ENCODE data around the gene RPS14. TPM values are rescaled to one million over a fixed set of nuclear protein-coding genes. Genes with fewer than 3 reads are reported as not detected.
A peak's percentile ranks its signal among the peaks of the same experiment; 100 is the strongest.
"Not testable (repeated sequence)": the region's sequence is repeated elsewhere in the genome, so short reads cannot be mapped to it uniquely, and the experiment has no call there.

RPS14 gene
- total and polyA plus RNA-seq, 7 donors = 977 to 3,049 (median 1,443) TPM

DNA sequence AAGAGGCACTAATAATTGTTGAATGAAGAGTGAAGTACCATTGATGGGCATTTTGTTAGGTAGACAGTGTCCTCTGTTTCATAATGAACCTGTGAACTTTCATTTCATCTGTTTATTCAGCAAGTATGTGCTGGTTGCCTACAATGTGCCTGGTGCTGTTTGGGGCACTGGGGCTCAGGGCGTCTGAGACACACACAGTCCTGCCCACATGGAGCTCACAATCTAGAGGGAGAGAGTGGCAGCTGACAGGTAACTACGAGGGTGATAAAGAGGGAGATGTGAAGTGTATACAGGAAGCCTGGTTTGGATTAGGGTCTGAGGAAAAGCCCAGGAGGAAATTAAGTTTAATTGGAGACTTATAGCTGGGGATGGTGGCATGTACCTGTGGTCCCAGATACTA, 29.9 kb upstream of the RPS14 start:
- TF ChIP-seq, protein P1, sequence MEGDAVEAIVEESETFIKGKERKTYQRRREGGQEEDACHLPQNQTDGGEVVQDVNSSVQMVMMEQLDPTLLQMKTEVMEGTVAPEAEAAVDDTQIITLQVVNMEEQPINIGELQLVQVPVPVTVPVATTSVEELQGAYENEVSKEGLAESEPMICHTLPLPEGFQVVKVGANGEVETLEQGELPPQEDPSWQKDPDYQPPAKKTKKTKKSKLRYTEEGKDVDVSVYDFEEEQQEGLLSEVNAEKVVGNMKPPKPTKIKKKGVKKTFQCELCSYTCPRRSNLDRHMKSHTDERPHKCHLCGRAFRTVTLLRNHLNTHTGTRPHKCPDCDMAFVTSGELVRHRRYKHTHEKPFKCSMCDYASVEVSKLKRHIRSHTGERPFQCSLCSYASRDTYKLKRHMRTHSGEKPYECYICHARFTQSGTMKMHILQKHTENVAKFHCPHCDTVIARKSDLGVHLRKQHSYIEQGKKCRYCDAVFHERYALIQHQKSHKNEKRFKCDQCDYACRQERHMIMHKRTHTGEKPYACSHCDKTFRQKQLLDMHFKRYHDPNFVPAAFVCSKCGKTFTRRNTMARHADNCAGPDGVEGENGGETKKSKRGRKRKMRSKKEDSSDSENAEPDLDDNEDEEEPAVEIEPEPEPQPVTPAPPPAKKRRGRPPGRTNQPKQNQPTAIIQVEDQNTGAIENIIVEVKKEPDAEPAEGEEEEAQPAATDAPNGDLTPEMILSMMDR (IDR thresholded peaks at IDR 0.05) = no peak
- ATAC-seq (no peak), DNase-seq (no peak)
- no peaks in the 10 kb centered on the region for H3K27me3 ChIP-seq (ENCODE audit: insufficient read depth in 3 of 3, low read length in 2 of 3)
- H3K36me3 ChIP-seq (ENCODE audit: insufficient read depth in 1 of 2, low read depth in 1 of 2) = no peaks in the 10 kb centered on the region
- no peaks in the 10 kb centered on the region for H3K4me1 ChIP-seq
- 77 to 94% (median 78%) methylated on average over 2 of the region's 2 CpGs for WGBS, 3 donors
- no peak overlapping the region for H3K27ac ChIP-seq
- H3K9me3 ChIP-seq = no peaks in the 10 kb centered on the region
- intact Hi-C loops (cut with DNase I) = no loop called here
- H3K4me3 ChIP-seq = no peak overlapping the region

DNA sequence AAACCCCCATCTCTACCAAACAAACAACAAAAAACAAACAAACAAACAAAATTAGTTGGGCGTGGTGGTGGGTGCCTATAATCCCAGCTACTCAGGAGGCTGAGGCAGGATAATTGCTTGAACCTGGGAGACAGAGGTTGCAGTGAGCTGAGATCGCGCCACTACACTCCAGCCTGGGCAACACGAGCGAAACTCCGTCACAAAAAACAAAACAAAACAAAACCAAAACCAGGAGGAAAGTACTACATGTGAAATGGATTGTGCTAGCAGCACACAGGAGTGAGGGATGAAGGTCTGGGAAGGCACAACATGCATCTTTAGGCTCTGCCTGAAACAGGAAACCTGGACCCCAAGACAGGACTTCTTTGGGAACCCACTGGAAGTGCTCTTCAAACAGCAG, 27.0 kb upstream of the RPS14 start:
- intact Hi-C loops (cut with DNase I); ATAC-seq; DNase-seq; H3K27me3 ChIP-seq (ENCODE audit: insufficient read depth in 3 of 3, low read length in 2 of 3); H3K27ac ChIP-seq; H3K4me3 ChIP-seq; H3K9me3 ChIP-seq; H3K36me3 ChIP-seq (ENCODE audit: insufficient read depth in 1 of 2, low read depth in 1 of 2); H3K4me1 ChIP-seq: not testable (repeated sequence)
- 80 to 85% (median 82%) methylated on average over 6 of the region's 6 CpGs for WGBS, 3 donors

DNA sequence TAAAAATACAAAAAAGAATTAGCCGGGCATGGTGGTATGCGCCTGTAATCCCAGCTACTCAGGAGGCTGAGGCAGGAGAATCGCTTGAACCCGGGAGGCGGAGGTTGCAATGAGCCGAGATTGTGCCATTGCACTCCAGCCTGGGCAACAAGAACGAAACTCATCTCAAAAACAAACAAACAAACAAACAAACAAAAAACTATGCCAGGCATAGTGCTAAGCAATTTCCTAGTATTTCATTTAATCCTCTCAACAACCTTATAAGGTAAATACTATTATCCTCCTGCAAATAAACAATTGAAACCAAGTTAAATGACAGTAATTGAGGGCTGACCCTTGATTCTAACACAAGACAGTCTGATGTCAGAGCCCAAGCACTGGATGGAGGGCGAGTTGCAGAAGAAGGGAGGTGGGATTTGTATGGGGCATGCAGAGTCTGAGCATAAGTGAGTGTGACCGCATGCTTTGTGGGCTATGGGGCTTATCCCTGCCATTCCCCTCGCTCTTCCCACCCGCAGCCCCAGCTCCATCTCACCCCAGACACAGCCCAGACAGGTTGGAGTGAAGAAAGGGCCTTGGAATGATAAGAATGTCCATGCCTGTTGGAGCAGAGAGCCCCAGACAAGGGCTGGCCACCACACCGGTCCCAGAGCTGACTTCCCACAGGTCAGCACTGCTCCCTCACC, 24.3 kb upstream of the RPS14 start:
- ATAC-seq = no peak

DNA sequence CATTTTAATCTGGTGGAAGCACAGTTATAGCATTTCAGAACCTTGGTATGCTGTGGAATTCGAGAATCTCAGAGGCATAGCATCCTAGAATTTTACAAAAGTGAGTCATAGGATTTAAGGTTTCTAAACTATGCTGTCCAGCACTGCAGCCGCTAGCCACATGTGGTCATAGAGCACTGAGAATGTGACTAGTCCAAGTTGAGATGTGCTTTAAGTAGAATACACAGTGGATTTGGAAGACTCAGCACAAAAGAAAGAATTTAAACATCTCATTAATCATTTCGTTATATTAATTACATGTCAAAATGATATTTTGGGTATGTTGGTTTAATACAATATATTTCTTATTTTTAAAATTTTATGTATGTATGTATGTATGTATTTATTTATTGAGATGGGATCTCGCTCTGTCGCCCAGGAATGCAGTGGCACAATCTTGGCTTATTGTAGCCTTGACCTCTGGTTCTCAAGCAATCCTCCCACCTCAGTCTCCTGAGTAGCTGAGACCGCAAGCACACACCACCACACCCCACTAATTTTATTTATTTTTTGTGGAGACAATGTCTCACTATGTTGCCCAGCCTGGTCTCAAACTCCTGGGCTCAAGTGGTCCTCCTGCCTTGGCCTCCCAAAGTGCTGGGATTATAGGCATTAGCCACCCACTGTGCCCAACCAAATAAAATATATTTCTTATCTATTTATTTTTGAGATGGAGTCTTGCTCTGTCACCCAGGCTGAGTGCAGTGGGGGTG, 20.4 kb upstream of the RPS14 start:
- intact Hi-C loops (cut with DNase I) = no loop called here

More for the DNA sequence above, 24.3 kb upstream of the RPS14 start:
- no peaks in the 10 kb centered on the region for H3K36me3 ChIP-seq (ENCODE audit: insufficient read depth in 1 of 2, low read depth in 1 of 2)
- TF ChIP-seq, protein P1 (IDR thresholded peaks at IDR 0.05) = no peak
- H3K4me3 ChIP-seq = no peak overlapping the region
- H3K4me1 ChIP-seq = no peaks in the 10 kb centered on the region
- intact Hi-C loops (cut with DNase I) = no loop called here
- no peak for DNase-seq
- WGBS, 3 donors = 84 to 89% (median 88%) methylated on average over 12 of the region's 12 CpGs
- H3K27ac ChIP-seq = no peak overlapping the region
- no peaks in the 10 kb centered on the region for H3K27me3 ChIP-seq (ENCODE audit: insufficient read depth in 3 of 3, low read length in 2 of 3)
- no peaks in the 10 kb centered on the region for H3K9me3 ChIP-seq

DNA sequence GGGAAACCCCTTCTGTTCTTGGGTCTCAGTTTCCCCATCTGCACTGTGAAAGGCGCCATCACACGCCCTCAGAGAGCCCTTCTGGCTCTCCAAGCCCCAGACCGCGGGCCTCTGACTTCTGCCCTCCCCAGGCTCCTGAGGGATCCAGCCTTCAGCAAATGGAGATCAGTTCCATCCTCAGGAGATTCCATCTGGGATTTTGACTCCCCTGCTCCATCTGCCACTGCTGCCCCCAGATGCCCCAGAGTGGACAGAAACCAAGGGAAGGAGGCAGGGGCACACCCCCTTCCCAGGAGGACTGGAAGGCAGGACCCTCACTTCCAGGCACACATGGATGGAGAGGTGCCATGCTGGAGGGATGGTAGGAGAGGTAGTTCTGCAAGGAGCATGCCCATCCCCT, 18.7 kb upstream of the RPS14 start:
- Histone ChIP-seq H3K27ac (no peak overlapping the region), H3K4me3 (no peak overlapping the region), H3K36me3 (ENCODE audit: insufficient read depth in 1 of 2, low read depth in 1 of 2) (no peaks in the 10 kb centered on the region), H3K27me3 (ENCODE audit: insufficient read depth in 3 of 3, low read length in 2 of 3) (no peaks in the 10 kb centered on the region), H3K4me1 (no peaks in the 10 kb centered on the region), H3K9me3 (no peaks in the 10 kb centered on the region)
- intact Hi-C loops (cut with DNase I) = no loop called here
- ATAC-seq = no peak
- TF ChIP-seq, protein P1 (IDR thresholded peaks at IDR 0.05) = no peak
- WGBS, 3 donors = 86 to 95% (median 88%) methylated on average over 4 of the region's 4 CpGs
- no peak for DNase-seq

More for the DNA sequence above, 20.4 kb upstream of the RPS14 start:
- TF ChIP-seq, protein P1 (IDR thresholded peaks at IDR 0.05) = no peak
- Histone ChIP-seq H3K4me1 (no peaks in the 10 kb centered on the region), H3K4me3 (no peak overlapping the region), H3K27ac (no peak overlapping the region), H3K9me3 (no peaks in the 10 kb centered on the region), H3K36me3 (ENCODE audit: insufficient read depth in 1 of 2, low read depth in 1 of 2) (no peaks in the 10 kb centered on the region), H3K27me3 (ENCODE audit: insufficient read depth in 3 of 3, low read length in 2 of 3) (no peaks in the 10 kb centered on the region)
- ATAC-seq (peak in 1 of 4 donors; percentile 41), DNase-seq (no peak)
- 71 to 75% (median 71%) methylated on average over 6 of the region's 6 CpGs for WGBS, 3 donors
